Left colon (tissue), 2 donors: Measurements from ENCODE around the gene DEAF1. TPM values are rescaled to one million over a fixed set of nuclear protein-coding genes. Genes with fewer than 3 reads are reported as not detected.

Experiments
- ATAC-seq: fragments of 200-7000 bp; cut with Tn5 transposase; one replicate; pipeline ENCODE4 v1.9.1; 2020; ENCODE audit warnings: mild to moderate bottlenecking, moderate library complexity
- DNase-seq, 2 donors: peaks; one replicate each; pipeline ENCODE4 v3.0.0-alpha.2; 2020
- intact Hi-C, 2 donors: fragments of 100-400 bp; cut with DNase I in 1 of 2; cut with micrococcal nuclease in 1 of 2; formaldehyde crosslinking; loops; one replicate each; pipeline versions ENCODE4 v1.11.2 to v1.14.0; 2022; cut with DNase I, micrococcal nuclease
- total RNA-seq, 2 donors: library from RNA; stranded (reverse); fragmentation: NEBNext Ultra II Directional; extraction: Animal tissue kit (Norgen Biotek cat#: 25700); gene quantifications; one replicate each; pipeline ENCODE4 v1.2.1, GENCODE V29; 2021
- donor health status: DM: no; HTN: no; CAD: no.
- donor health status: DM: yes; HTN: yes; CAD: no.

The DEAF1 gene
- total RNA-seq, 2 donors from 2014 or later = 24.1 to 27.1 TPM

GRCh38 chr11:637593-638521 lies 57.2 kb downstream of the DEAF1 start:
- DNase-seq (no peak), ATAC-seq (no peak)
- intact Hi-C loops = no loop called here

- intact Hi-C loops = no loop called here
- DNase-seq (no peak), ATAC-seq (no peak)
Measured at GRCh38 chr11:637333-637592, 57.8 kb downstream of the DEAF1 start.

- DNase-seq (no peak), ATAC-seq (peak; percentile 60)
- intact Hi-C loops = no loop called here
Measured at GRCh38 chr11:636511-637332, 58.3 kb downstream of the DEAF1 start, which contains the start of gene DRD4. Gene DRD4 (plus strand): TSS chr11:637269. CDS start chr11:637305, 36 bp downstream.

- intact Hi-C loops = no loop called here
- no peak for DNase-seq
- no peak for ATAC-seq
Measured at GRCh38 chr11:635945-636510, 59.0 kb downstream of the DEAF1 start.

GRCh38 chr11:630871-631270 lies 64.2 kb downstream of the DEAF1 start:
- DNase-seq (no peak), ATAC-seq (no peak)
- intact Hi-C loops = no loop called here

GRCh38 chr11:629237-629583 lies 65.8 kb downstream of the DEAF1 start:
- DNase-seq (peak in 1 of 2 donors; percentile 16), ATAC-seq (no peak)
- intact Hi-C loops = no loop called here

GRCh38 chr11:628056-628455 lies 67.0 kb downstream of the DEAF1 start:
- ATAC-seq (no peak), DNase-seq (peak in 1 of 2 donors; percentile 9)
- intact Hi-C loops = no loop called here

GRCh38 chr11:627308-627576 lies 67.8 kb downstream of the DEAF1 start:
- DNase-seq (peak in 1 of 2 donors; percentile 5), ATAC-seq (no peak)
- intact Hi-C loops = no loop called here

GRCh38 chr11:626475-627307 lies 68.3 kb downstream of the DEAF1 start, which contains the start of gene SCT:
Gene SCT (minus strand): TSS chr11:627181. CDS start chr11:627143, 38 bp downstream.
- peak in 1 of 2 donors; percentile 24 for DNase-seq
- no peak for ATAC-seq
- intact Hi-C loops = no loop called here

- DNase-seq = peak; percentile 56 to 73
- intact Hi-C loops = no loop called here
- peak; percentile 31 for ATAC-seq
Measured at GRCh38 chr11:625636-626268, 69.3 kb downstream of the DEAF1 start.

GRCh38 chr11:624705-625635 lies 70.1 kb downstream of the DEAF1 start, which contains the start of gene CDHR5:
Gene CDHR5 (minus strand): TSS chr11:624955. CDS start chr11:624902, 53 bp downstream.
- intact Hi-C loops = no loop called here
- ATAC-seq (peak; percentile 78), DNase-seq (peak; percentile 82 to 84)

- intact Hi-C loops = no loop called here
- DNase-seq = peak; percentile 90 to 94
- peak; percentile 70 for ATAC-seq
Measured at GRCh38 chr11:623999-624704, 70.9 kb downstream of the DEAF1 start.

- ATAC-seq (no peak), DNase-seq (peak in 1 of 2 donors; percentile 15)
- intact Hi-C loops = no loop called here
Measured at GRCh38 chr11:623349-623869, 71.6 kb downstream of the DEAF1 start.

- no peak for DNase-seq
- intact Hi-C loops = no loop called here
- ATAC-seq = no peak
Measured at GRCh38 chr11:621838-622237, 73.2 kb downstream of the DEAF1 start.

GRCh38 chr11:620935-621814 lies 73.8 kb downstream of the DEAF1 start:
- intact Hi-C loops = no loop called here
- DNase-seq (no peak), ATAC-seq (no peak)

GRCh38 chr11:620201-620600 lies 74.8 kb downstream of the DEAF1 start:
- no peak for ATAC-seq
- intact Hi-C loops = no loop called here
- no peak for DNase-seq
